Measurements from ENCODE around the gene MTERF4.

- TF ChIP-seq RFX5 (IDR thresholded peaks at IDR 0.05; ENCODE audit: borderline replicate concordance, low read depth, low read length) = no peak
- TF ChIP-seq CTCF (IDR thresholded peaks at IDR 0.05; ENCODE audit: control extremely low read depth in 1 of 3, insufficient read depth in 1 of 3, low read depth in 1 of 3, low read length in 3 of 3) = no peak
- TF ChIP-seq POLR2AphosphoS5 (IDR thresholded peaks at IDR 0.05; ENCODE audit: low read depth, low read length) = no peak
- no peak for TF ChIP-seq CBX5 (IDR thresholded peaks at IDR 0.05; ENCODE audit: low read depth, low read length)
- no peak for TF ChIP-seq CEBPB (IDR thresholded peaks at IDR 0.05; ENCODE audit: low read depth, low read length)
- TF ChIP-seq SRF (IDR thresholded peaks at IDR 0.05; ENCODE audit: low read depth, low read length) = no peak
- TF ChIP-seq POLR2A (IDR thresholded peaks at IDR 0.05; ENCODE audit: control extremely low read depth in 1 of 2, low read depth in 2 of 2, low read length in 2 of 2) = no peak
- TF ChIP-seq CBX8 (IDR thresholded peaks at IDR 0.05; ENCODE audit: borderline replicate concordance, low read depth, low read length) = no peak
- no peak for TF ChIP-seq YY1 (IDR thresholded peaks at IDR 0.05; ENCODE audit: low read depth, low read length)
- no peak for TF ChIP-seq EGR1 (IDR thresholded peaks at IDR 0.05; ENCODE audit: borderline replicate concordance, low read depth, low read length)
Observed at GRCh38 chr2:241108271-241109209, 6.5 kb upstream of the MTERF4 start.

Data from H1 (cell line).